Measurements from ENCODE around the gene OR5W2.
"Not testable (repeated sequence)": the region's sequence is repeated elsewhere in the genome, so short reads cannot be mapped to it uniquely, and the experiment has no call there.

The OR5W2 gene

DNA sequence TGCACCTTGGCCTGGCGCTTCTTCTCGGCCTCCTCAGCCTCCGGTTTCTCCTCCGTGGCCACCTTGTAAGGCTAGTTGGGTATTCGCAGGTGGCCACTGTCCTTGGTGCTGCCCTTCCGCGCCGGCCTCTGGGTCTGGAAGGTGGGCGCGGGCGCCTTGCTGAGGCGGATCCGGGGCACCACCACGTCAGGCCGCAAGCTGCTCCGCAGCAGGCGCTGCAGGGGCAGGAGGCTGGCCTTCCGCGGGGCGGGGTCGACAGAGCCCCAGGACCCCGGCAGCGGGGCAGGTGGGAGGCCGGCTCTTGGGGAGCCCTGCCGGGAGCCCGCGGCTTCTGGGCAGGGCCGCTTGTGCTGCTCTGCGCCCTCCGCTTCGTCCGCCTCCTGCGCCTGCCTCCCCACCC is 41.7 kb downstream of the OR5W2 start:
- not testable (repeated sequence) for H3K4me3 ChIP-seq (ENCODE audit: low read length); H3K4me1 ChIP-seq (ENCODE audit: control insufficient read depth, low read depth, low read length); H3K9ac ChIP-seq (ENCODE audit: low read length); H3K27ac ChIP-seq (ENCODE audit: low read length); H3K27me3 ChIP-seq (ENCODE audit: control insufficient read depth, insufficient read depth, low read length); H3K36me3 ChIP-seq (ENCODE audit: control insufficient read depth, low read depth, low read length)
- H3K9me3 ChIP-seq (ENCODE audit: control insufficient read depth, low read depth, low read length), result peaks cover 15% of the 10 kb centered on the region

DNA sequence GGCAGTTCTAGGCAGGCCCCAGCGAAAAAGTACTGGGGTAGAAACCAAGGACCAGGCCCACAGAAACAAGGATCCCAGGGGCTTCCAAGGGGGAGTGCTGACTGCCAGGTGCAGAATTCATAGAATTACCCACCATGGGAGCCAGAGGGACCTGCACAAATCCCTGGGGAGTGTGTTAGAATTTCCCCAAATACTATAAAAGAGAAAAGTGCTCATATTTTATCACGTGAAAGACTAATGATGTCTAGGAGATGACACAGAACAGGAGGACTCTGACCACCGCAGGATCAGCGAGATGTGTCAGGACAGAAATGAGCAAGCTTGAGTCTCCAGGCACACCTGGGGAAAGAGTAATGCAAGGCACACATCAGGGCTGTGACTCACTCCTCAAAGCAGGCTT is 47.0 kb downstream of the OR5W2 start:
- not testable (repeated sequence) for H3K4me3 ChIP-seq (ENCODE audit: low read length); H3K27me3 ChIP-seq (ENCODE audit: control insufficient read depth, insufficient read depth, low read length); H3K9ac ChIP-seq (ENCODE audit: low read length); H3K36me3 ChIP-seq (ENCODE audit: control insufficient read depth, low read depth, low read length); H3K4me1 ChIP-seq (ENCODE audit: control insufficient read depth, low read depth, low read length); H3K27ac ChIP-seq (ENCODE audit: low read length)
- H3K9me3 ChIP-seq (ENCODE audit: control insufficient read depth, low read depth, low read length), result peaks cover 16% of the 10 kb centered on the region
